Keratinocyte (primary cell): Measurements from ENCODE around the gene TRMT5.

ENCODE experiments used
- CTCF ChIP-seq, 3 experiments: IDR thresholded peaks in 1 of 3; conservative IDR thresholded peaks in 1 of 3; optimal IDR thresholded peaks in 1 of 3; 2 replicates in 2 of 3; 3 replicates in 1 of 3; pipeline versions ENCODE3 to v1.5.1; 2011; ENCODE audit warnings: low read length in 3 of 3, mild to moderate bottlenecking in 3 of 3, moderate library complexity in 2 of 3, control low read depth in 1 of 3, inconsistent platforms in 1 of 3; ENCODE audit not compliant: insufficient read depth in 2 of 3; ENCODE audit errors: extremely low read depth in 1 of 3
- EZH2 ChIP-seq: IDR thresholded peaks from one replicate; pipeline ENCODE4 v1.6.1; 2012; ENCODE audit warnings: inconsistent platforms, mild to moderate bottlenecking, low read length, moderate library complexity

GRCh38 chr14:60946773-60947172 is 34.1 kb downstream of the TRMT5 start:
- no peak for TF ChIP-seq CTCF (optimal IDR thresholded peaks at IDR 0.05 in 1 of 3, IDR thresholded peaks at IDR 0.05 in 1 of 3, conservative IDR thresholded peaks at IDR 0.05 in 1 of 3; ENCODE audit: extremely low read depth in 1 of 3, insufficient read depth in 2 of 3, low read length in 3 of 3)
- no peak for TF ChIP-seq EZH2
